Endodermal cell (in vitro differentiated cells): Measurements from ENCODE around the gene DCLK1. TPM values are rescaled to one million over a fixed set of nuclear protein-coding genes. Genes with fewer than 3 reads are reported as not detected.

Experiments used
- DNase-seq: peaks from one replicate; pipeline ENCODE4 v3.0.0-alpha.2; 2017
- H3K27ac ChIP-seq: 2 replicates; pipeline ENCODE4 v1.5.1; 2013; ENCODE audit warnings: mild to moderate bottlenecking, low read depth, low read length, moderate library complexity
- H3K27me3 ChIP-seq: 2 replicates; pipeline ENCODE4 v1.6.1; 2013; ENCODE audit warnings: mild to moderate bottlenecking, low read length, moderate library complexity; ENCODE audit not compliant: insufficient read depth, control insufficient read depth, poor library complexity, severe bottlenecking
- H3K36me3 ChIP-seq: 2 replicates; pipeline ENCODE4 v1.7.0; 2013; ENCODE audit warnings: mild to moderate bottlenecking, low read length, moderate library complexity; ENCODE audit not compliant: control insufficient read depth, insufficient read depth
- H3K4me1 ChIP-seq: one replicate; pipeline ENCODE4 v1.7.0; 2013; ENCODE audit warnings: low read length; ENCODE audit not compliant: control insufficient read depth, insufficient read depth
- H3K4me3 ChIP-seq: 2 replicates; pipeline ENCODE4 v1.5.1; 2013; ENCODE audit warnings: mild to moderate bottlenecking, low read length, moderate library complexity
- H3K9ac ChIP-seq: 2 replicates; pipeline ENCODE4 v1.6.1; 2013; ENCODE audit warnings: mild to moderate bottlenecking, low read length, moderate library complexity; ENCODE audit not compliant: poor library complexity, severe bottlenecking; ENCODE audit errors: extremely low read depth
- H3K9me3 ChIP-seq: 2 replicates; pipeline ENCODE4 v1.6.1; 2013; ENCODE audit warnings: mild to moderate bottlenecking, low read length, moderate library complexity; ENCODE audit not compliant: control insufficient read depth
- H3K27ac Mint-ChIP-seq: 2 replicates; pipeline ENCODE4 v1.8.0; 2020; ENCODE audit warnings: mixed read lengths
- H3K27me3 Mint-ChIP-seq: 2 replicates; pipeline ENCODE4 v1.8.0; 2021; ENCODE audit warnings: mild to moderate bottlenecking, mixed read lengths; ENCODE audit not compliant: insufficient read depth
- H3K36me3 Mint-ChIP-seq: 2 replicates; pipeline ENCODE4 v1.8.0; 2020; ENCODE audit warnings: low read depth, mixed read lengths
- H3K4me1 Mint-ChIP-seq: 2 replicates; pipeline ENCODE4 v1.8.0; 2020; ENCODE audit warnings: mixed read lengths
- H3K4me3 Mint-ChIP-seq: 2 replicates; pipeline ENCODE4 v1.8.0; 2020; ENCODE audit warnings: mild to moderate bottlenecking, moderate library complexity, mixed read lengths
- H3K9me3 Mint-ChIP-seq: 2 replicates; pipeline ENCODE4 v1.8.0; 2020; ENCODE audit warnings: mild to moderate bottlenecking, mixed read lengths
- WGBS, 2 experiments: methylation state at CpG; one replicate each; pipeline versions ENCODE4 v1.1.5 to v1.1.7; 2013; ENCODE audit warnings: missing lambda C conversion rate in 2 of 2, mixed read lengths in 1 of 2; ENCODE audit not compliant: insufficient coverage in 1 of 2, insufficient read length in 1 of 2; 5-methylcytosine and 5-hydroxymethylcytosine counted together
- total RNA-seq, 2 donors: library from RNA; stranded (reverse); fragmentation: NEBNext Ultra II Directional in 1 of 2; extraction: Animal tissue kit (Norgen Biotek cat#: 25700) in 1 of 2; gene quantifications; 2 replicates in 1 of 2; 3 replicates in 1 of 2; pipeline ENCODE4 v1.2.1, GENCODE V29; 2021
- TF ChIP-seq, protein P1 (sequence below): fragments of 200-600 bp; sonication (generic); conservative IDR thresholded peaks from 2 replicates; pipeline ENCODE4 v1.5.0; 2021; ENCODE audit warnings: antibody characterized with exemption, mild to moderate bottlenecking

Gene DCLK1
- total RNA-seq, 2 donors from 2014 or later = 3.0 to 32.8 TPM

DNA sequence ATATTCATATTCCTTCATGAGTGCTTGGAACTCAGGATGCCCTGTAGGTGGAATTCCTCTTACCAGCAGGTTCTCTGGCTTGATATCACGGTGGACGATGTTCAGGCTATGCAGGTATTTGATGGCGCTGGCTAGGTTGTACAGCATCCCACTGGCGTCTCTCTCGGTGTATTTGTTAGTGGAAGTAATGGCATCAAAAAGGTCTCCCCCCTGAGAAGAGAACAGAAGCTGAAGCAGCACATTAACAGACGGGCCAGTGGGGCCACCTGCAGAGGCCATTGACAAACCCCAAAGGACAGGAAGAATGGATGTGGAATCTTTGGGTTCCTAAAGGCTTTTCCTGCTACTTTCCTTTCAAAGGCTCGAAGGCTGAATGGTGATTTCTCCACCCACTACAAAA lies 308.5 kb downstream of the DCLK1 start:
- Mint-ChIP-seq H3K36me3 (peaks cover 11% of the 10 kb centered on the region), H3K4me3 (no peak overlapping the region), H3K27me3 (no peaks in the 10 kb centered on the region), H3K27ac (no peak overlapping the region), H3K9me3 (no peaks in the 10 kb centered on the region), H3K4me1 (no peaks in the 10 kb centered on the region)
- TF ChIP-seq, protein P1, sequence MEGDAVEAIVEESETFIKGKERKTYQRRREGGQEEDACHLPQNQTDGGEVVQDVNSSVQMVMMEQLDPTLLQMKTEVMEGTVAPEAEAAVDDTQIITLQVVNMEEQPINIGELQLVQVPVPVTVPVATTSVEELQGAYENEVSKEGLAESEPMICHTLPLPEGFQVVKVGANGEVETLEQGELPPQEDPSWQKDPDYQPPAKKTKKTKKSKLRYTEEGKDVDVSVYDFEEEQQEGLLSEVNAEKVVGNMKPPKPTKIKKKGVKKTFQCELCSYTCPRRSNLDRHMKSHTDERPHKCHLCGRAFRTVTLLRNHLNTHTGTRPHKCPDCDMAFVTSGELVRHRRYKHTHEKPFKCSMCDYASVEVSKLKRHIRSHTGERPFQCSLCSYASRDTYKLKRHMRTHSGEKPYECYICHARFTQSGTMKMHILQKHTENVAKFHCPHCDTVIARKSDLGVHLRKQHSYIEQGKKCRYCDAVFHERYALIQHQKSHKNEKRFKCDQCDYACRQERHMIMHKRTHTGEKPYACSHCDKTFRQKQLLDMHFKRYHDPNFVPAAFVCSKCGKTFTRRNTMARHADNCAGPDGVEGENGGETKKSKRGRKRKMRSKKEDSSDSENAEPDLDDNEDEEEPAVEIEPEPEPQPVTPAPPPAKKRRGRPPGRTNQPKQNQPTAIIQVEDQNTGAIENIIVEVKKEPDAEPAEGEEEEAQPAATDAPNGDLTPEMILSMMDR = no peak
- DNase-seq = no peak
- no peak overlapping the region for H3K9ac ChIP-seq
- H3K27me3 ChIP-seq = no peaks in the 10 kb centered on the region
- WGBS, 2 experiments = 78 to 88% methylated on average over 4 to 7 of the region's 7 CpGs
- no peaks in the 10 kb centered on the region for H3K9me3 ChIP-seq
- no peak overlapping the region for H3K27ac ChIP-seq
- H3K4me1 ChIP-seq = no peaks in the 10 kb centered on the region
- no peaks in the 10 kb centered on the region for H3K36me3 ChIP-seq
- no peak overlapping the region for H3K4me3 ChIP-seq

DNA sequence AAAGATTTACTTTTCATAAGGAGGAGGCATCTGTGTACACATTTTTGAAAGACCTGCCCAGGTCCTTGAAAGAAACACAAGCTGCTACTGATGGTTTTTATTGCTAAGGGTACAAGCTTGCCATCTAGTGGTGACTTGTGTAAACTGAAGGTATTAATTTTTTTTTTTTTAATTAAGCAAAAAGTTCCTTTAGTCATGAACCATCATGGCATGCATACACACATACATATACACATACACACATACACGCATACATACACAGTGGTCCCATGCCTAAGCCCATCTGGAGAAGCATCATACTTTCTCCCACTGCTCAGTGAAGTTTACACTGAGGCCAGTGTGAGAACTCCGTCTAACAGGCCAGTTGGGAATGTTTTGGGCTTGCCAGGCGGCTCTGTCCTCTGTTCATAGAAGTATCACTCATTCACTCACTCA lies 312.5 kb downstream of the DCLK1 start:
- no peaks in the 10 kb centered on the region for H3K9me3 ChIP-seq
- no peak overlapping the region for H3K4me3 ChIP-seq
- 70 to 80% methylated on average over 3 of the region's 3 CpGs for WGBS, 2 experiments
- peaks cover 4% of the 10 kb centered on the region for H3K4me1 Mint-ChIP-seq
- no peaks in the 10 kb centered on the region for H3K9me3 Mint-ChIP-seq
- TF ChIP-seq, protein P1 = peak; percentile 86
- H3K4me3 Mint-ChIP-seq = no peak overlapping the region
- no peak overlapping the region for H3K27ac Mint-ChIP-seq
- no peaks in the 10 kb centered on the region for H3K36me3 ChIP-seq
- H3K36me3 Mint-ChIP-seq = no peaks in the 10 kb centered on the region
- H3K27ac ChIP-seq = no peak overlapping the region
- no peaks in the 10 kb centered on the region for H3K4me1 ChIP-seq
- H3K9ac ChIP-seq = no peak overlapping the region
- no peaks in the 10 kb centered on the region for H3K27me3 Mint-ChIP-seq
- H3K27me3 ChIP-seq = no peaks in the 10 kb centered on the region
- DNase-seq = no peak

DNA sequence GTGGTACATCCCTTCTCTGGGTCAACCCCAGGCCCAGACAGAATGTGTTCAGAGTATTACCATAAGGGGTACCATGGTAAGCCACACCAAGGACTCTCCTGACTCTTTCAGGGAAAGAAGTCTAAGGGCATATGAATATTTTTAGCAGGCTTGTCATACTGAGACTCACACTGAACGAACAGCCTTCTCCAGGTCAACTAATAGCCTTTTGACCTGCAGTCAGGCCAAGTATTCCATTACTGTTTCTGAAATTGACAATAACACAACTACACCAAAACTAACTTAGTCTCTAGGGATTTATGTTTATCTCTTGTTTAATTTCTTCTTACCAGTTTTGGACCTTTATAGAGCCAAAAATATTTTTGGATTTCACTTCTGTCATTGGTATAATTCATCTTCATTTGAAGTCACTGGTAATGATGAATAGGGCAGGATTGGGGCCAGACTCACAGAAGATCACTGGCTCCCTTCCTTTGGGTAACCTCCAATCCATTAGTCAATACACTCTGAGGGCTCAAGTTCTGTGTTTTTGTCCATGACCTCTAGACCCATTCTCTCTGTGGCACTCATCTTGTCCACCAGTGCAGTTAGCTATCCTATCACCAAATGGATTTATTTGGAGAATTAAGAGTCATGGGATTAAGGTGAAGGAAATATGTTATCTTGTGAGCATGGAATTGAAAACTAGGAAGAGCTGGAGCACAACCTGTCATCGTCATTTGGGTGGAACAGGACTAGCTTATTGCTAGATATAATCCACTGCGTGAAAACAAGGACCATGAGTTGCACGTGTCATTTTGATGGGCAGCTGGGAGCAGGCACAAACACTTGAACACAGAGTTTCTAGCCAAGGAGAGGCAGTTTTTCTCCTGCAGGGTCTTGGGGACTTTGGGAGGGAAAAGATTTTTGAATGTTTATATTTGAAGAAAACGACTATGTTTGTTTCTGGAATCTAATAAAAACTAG lies 313.3 kb downstream of the DCLK1 start:
- peaks cover 4% of the 10 kb centered on the region for H3K4me1 Mint-ChIP-seq
- no peak overlapping the region for H3K27ac Mint-ChIP-seq
- Histone ChIP-seq H3K27ac (no peak overlapping the region), H3K9ac (no peak overlapping the region), H3K4me1 (no peaks in the 10 kb centered on the region), H3K4me3 (no peak overlapping the region), H3K9me3 (no peaks in the 10 kb centered on the region), H3K27me3 (no peaks in the 10 kb centered on the region), H3K36me3 (no peaks in the 10 kb centered on the region)
- no peaks in the 10 kb centered on the region for H3K36me3 Mint-ChIP-seq
- TF ChIP-seq, protein P1 = no peak
- no peak for DNase-seq
- H3K4me3 Mint-ChIP-seq = no peak overlapping the region
- WGBS, 2 experiments = 79 to 87% methylated on average over 5 of the region's 5 CpGs
- H3K9me3 Mint-ChIP-seq = no peaks in the 10 kb centered on the region
- H3K27me3 Mint-ChIP-seq = no peaks in the 10 kb centered on the region
